ENCODE data around the gene STARD7. TPM values are rescaled to one million over a fixed set of nuclear protein-coding genes. Genes with fewer than 3 reads are reported as not detected.
A peak's percentile ranks its signal among the peaks of the same experiment; 100 is the strongest.
"Not testable (repeated sequence)": the region's sequence is repeated elsewhere in the genome, so short reads cannot be mapped to it uniquely, and the experiment has no call there.

STARD7 gene
- polyA plus RNA-seq, 3 donors, result 141 to 150 (median 149) TPM

GRCh38 chr2:96150791-96151594, 57.6 kb downstream of the STARD7 start:
- DNase-seq (ENCODE audit: low read depth in 3 of 3, low spot score in 2 of 3), result no peak

- no peak for DNase-seq (ENCODE audit: low read depth in 3 of 3, low spot score in 2 of 3)
Measured at GRCh38 chr2:96150007-96150640, 58.5 kb downstream of the STARD7 start.

GRCh38 chr2:96148410-96149217, 60.0 kb downstream of the STARD7 start:
- peak in 1 of 3 donors; percentile 53 for DNase-seq (ENCODE audit: low read depth in 3 of 3, low spot score in 2 of 3)

GRCh38 chr2:96147593-96148201, 60.9 kb downstream of the STARD7 start:
- no peak for DNase-seq (ENCODE audit: low read depth in 3 of 3, low spot score in 2 of 3)

- DNase-seq (ENCODE audit: low read depth in 3 of 3, low spot score in 2 of 3), result no peak
Measured at GRCh38 chr2:96146881-96147592, 61.6 kb downstream of the STARD7 start.

GRCh38 chr2:96146153-96146880, 62.3 kb downstream of the STARD7 start:
- no peak for DNase-seq (ENCODE audit: low read depth in 3 of 3, low spot score in 2 of 3)

- no peak for DNase-seq (ENCODE audit: low read depth in 3 of 3, low spot score in 2 of 3)
Measured at GRCh38 chr2:96145848-96146152, 62.8 kb downstream of the STARD7 start.

- peak in 1 of 3 donors; percentile 59 for DNase-seq (ENCODE audit: low read depth in 3 of 3, low spot score in 2 of 3)
Measured at GRCh38 chr2:96145036-96145847, 63.4 kb downstream of the STARD7 start, which contains the start of gene DUSP2. Gene DUSP2, minus strand, starts transcription at chr2:96145440. Its CDS starts 86 bp downstream, at chr2:96145354.

- DNase-seq (ENCODE audit: low read depth in 3 of 3, low spot score in 2 of 3), result no peak
Measured at GRCh38 chr2:96144481-96145035, 64.1 kb downstream of the STARD7 start.

- no peak for DNase-seq (ENCODE audit: low read depth in 3 of 3, low spot score in 2 of 3)
Measured at GRCh38 chr2:96143848-96144480, 64.7 kb downstream of the STARD7 start.

GRCh38 chr2:96143231-96143847, 65.3 kb downstream of the STARD7 start:
- no peak for DNase-seq (ENCODE audit: low read depth in 3 of 3, low spot score in 2 of 3)

- no peak for DNase-seq (ENCODE audit: low read depth in 3 of 3, low spot score in 2 of 3)
Measured at GRCh38 chr2:96142217-96143113, 66.2 kb downstream of the STARD7 start.

GRCh38 chr2:96141624-96141967, 67.0 kb downstream of the STARD7 start:
- not testable (repeated sequence) for DNase-seq (ENCODE audit: low read depth in 3 of 3, low spot score in 2 of 3)

- DNase-seq (ENCODE audit: low read depth in 3 of 3, low spot score in 2 of 3), result no peak
Measured at GRCh38 chr2:96140941-96141623, 67.5 kb downstream of the STARD7 start.

GRCh38 chr2:96139181-96139758, 69.4 kb downstream of the STARD7 start:
- no peak for DNase-seq (ENCODE audit: low read depth in 3 of 3, low spot score in 2 of 3)

Measured in right renal cortex interstitium (tissue), 3 donors.